ENCODE measurements around the gene NHS.
"Not testable (repeated sequence)": the region's sequence is repeated elsewhere in the genome, so short reads cannot be mapped to it uniquely, and the experiment has no call there.

DNA sequence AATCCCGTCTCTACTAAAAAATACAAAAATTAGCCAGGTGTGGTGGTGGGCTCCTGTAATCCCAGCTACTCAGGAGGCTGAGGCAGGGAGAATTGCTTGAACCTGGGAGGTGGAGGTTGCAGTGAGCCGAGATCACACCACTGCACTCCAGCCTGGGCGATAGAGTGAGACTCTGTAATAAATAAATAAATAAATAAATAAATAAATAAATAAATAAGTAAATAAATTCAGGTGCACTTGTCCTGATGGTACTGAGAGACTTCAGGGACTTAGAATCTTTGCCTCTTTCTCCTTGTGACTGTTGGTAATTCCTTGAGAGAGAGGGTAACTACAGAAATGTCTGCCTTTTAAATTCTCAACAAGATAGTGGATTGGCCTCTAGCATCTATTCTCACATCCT is 131.4 kb downstream of the NHS start:
- TF ChIP-seq, protein P1, sequence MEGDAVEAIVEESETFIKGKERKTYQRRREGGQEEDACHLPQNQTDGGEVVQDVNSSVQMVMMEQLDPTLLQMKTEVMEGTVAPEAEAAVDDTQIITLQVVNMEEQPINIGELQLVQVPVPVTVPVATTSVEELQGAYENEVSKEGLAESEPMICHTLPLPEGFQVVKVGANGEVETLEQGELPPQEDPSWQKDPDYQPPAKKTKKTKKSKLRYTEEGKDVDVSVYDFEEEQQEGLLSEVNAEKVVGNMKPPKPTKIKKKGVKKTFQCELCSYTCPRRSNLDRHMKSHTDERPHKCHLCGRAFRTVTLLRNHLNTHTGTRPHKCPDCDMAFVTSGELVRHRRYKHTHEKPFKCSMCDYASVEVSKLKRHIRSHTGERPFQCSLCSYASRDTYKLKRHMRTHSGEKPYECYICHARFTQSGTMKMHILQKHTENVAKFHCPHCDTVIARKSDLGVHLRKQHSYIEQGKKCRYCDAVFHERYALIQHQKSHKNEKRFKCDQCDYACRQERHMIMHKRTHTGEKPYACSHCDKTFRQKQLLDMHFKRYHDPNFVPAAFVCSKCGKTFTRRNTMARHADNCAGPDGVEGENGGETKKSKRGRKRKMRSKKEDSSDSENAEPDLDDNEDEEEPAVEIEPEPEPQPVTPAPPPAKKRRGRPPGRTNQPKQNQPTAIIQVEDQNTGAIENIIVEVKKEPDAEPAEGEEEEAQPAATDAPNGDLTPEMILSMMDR (IDR thresholded peaks at IDR 0.05; ENCODE audit: low read length): not testable (repeated sequence)
- TF ChIP-seq EZH2 (optimal IDR thresholded peaks at IDR 0.05; ENCODE audit: low read depth, low read length); EZH2phosphoT487 (IDR thresholded peaks at IDR 0.05; ENCODE audit: low read length): not testable (repeated sequence)
